HAP-1 (cell line): ENCODE results near the gene TLR10.
"Not testable (repeated sequence)": the region's sequence is repeated elsewhere in the genome, so short reads cannot be mapped to it uniquely, and the experiment has no call there.

Experiments
- DNase-seq, 2 experiments: peaks; one replicate each; pipeline ENCODE4 v3.0.0-alpha.2; 2016 to 2020; ENCODE audit warnings: low spot score in 2 of 2
- H3K27me3 ChIP-seq: fragments of 250-450 bp; sonication (Bioruptor Pico); 2 replicates; pipeline ENCODE4 v1.5.1; 2020; ENCODE audit warnings: low read depth, mild to moderate bottlenecking, moderate library complexity
- H3K36me3 ChIP-seq: fragments of 250-450 bp; sonication (Bioruptor Pico); replicated peaks from 2 replicates; pipeline ENCODE4 v1.5.1; 2020; ENCODE audit warnings: mild to moderate bottlenecking
- H3K4me1 ChIP-seq: fragments of 250-450 bp; sonication (Bioruptor Pico); 2 replicates; pipeline ENCODE4 v1.5.1; 2020; ENCODE audit warnings: mild to moderate bottlenecking
- H3K4me3 ChIP-seq: fragments of 250-450 bp; sonication (Bioruptor Pico); 2 replicates; pipeline ENCODE4 v1.5.1; 2020; ENCODE audit warnings: mild to moderate bottlenecking, moderate library complexity
- H3K9me3 ChIP-seq: fragments of 250-450 bp; sonication (Bioruptor Pico); 2 replicates; pipeline ENCODE4 v1.5.1; 2020; ENCODE audit warnings: mild to moderate bottlenecking, moderate library complexity
- in situ Hi-C: fragments of 300-500 bp; cut with MboI; formaldehyde crosslinking; loops from 3 replicates; pipeline ENCODE4 v1.14.3; 2020; ENCODE audit warnings: low sequenced_read_pairs, inconsistent platforms, mixed read lengths

Gene TLR10

DNA sequence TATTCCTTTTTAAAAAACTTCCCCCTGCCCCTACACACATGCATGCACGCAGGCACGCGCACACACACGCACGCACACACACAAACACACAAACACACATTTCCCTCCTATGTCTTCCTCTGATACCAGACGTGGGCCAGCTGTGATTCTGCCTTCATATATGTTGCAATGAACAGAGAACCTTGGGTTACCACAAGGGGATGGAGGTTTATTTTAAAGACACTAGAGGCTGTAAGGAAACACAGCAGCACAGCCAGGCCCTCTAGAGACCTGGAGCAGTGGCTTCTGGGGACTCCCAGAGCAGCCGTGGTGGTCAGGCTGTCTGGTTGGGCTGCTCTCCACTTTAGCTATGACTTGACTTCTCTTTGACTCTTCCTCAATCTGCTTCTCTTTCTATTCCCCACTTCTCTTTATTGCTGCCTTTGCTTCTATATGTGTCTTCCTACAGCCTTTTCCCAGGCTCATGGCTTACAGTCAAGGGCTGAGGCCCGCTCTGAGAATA, 3.2 kb upstream of the TLR10 start:
- H3K27me3 ChIP-seq: no peaks in the 10 kb centered on the region
- no peak overlapping the region for H3K4me3 ChIP-seq
- no peaks in the 10 kb centered on the region for H3K4me1 ChIP-seq
- in situ Hi-C loops: no loop called here
- no peaks in the 10 kb centered on the region for H3K36me3 ChIP-seq
- DNase-seq: no peak
- no peaks in the 10 kb centered on the region for H3K9me3 ChIP-seq

DNA sequence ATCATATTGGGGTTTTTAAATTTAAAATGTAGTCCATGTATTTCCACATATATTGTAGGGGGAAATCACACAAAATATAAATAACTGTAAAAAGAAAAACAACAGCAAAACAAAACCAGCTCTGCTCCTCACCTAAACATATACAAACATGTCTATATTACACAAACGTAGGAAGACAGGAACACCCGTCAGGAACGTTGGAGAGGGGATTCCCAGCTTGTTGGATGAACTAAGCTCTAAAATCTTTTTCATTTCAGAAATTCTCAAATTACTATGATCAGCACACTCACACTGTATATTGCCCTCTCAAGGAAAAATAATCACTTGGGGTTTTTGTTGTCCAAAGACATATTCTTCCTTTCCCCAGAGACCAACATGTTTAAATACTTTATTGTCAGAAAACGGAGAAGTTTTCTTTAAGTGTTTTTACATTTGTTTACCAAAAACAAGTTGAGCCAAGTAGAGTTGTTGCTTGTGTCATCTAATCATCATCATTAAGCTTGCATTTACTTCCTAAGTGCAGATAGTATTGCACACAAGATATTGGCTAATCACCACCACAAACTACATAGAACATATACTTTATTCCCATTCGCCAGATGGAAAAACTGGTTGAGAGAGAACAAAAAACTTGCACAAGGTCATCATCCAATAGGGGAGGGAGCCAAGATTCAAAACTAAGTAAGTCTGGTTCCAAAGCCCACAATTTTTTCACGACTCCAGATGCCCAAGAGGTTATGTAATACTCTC, 2.4 kb upstream of the TLR10 start:
- in situ Hi-C loops: no loop called here
- no peaks in the 10 kb centered on the region for H3K36me3 ChIP-seq
- no peaks in the 10 kb centered on the region for H3K4me1 ChIP-seq
- no peak for DNase-seq
- no peak overlapping the region for H3K4me3 ChIP-seq
- no peaks in the 10 kb centered on the region for H3K27me3 ChIP-seq
- no peaks in the 10 kb centered on the region for H3K9me3 ChIP-seq

DNA sequence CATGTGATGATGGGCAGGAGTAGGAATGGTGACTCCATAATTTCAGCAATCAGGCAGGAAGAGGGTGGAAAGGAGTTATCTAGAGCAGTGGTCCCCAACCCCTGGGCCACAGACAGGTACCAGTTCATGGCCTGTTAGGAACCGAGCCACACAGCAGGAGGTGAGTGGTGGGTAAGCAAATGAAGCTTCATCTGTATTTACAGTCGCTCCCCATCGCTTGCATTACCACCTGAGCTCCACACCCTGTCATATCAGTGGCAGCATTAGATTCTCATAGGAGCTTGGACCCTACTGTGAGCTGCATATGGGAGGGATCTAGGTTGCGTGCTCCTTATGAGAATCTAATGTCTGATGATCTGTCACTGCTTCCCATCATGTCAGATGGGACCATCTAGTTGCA, 1.4 kb upstream of the TLR10 start:
- Histone ChIP-seq H3K27me3 (no peaks in the 10 kb centered on the region), H3K36me3 (no peaks in the 10 kb centered on the region), H3K4me3 (no peak overlapping the region), H3K9me3 (no peaks in the 10 kb centered on the region), H3K4me1 (no peaks in the 10 kb centered on the region)
- DNase-seq: no peak
- in situ Hi-C loops: no loop called here

DNA sequence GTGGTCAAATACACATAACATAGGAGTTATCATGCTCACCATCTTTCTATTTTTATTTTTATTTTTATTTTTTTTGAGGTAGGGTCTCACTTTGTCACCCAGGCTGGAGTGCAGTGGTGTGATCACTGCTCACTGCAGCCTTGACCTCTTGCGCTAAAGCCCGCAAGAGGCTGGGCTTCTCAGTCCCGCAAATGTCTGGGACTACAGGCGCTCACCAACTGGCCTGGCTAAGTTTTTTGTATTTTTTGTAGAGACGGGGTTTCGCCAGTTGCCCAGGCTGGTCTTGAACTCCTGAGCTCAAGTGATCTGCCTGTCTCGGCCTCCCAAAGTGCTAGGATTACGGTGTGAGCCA, 295 bp upstream of the TLR10 start:
- H3K4me3 ChIP-seq: no peak overlapping the region
- H3K27me3 ChIP-seq: no peaks in the 10 kb centered on the region
- in situ Hi-C loops: no loop called here
- no peaks in the 10 kb centered on the region for H3K36me3 ChIP-seq
- no peaks in the 10 kb centered on the region for H3K9me3 ChIP-seq
- H3K4me1 ChIP-seq: no peaks in the 10 kb centered on the region
- no peak for DNase-seq

DNA sequence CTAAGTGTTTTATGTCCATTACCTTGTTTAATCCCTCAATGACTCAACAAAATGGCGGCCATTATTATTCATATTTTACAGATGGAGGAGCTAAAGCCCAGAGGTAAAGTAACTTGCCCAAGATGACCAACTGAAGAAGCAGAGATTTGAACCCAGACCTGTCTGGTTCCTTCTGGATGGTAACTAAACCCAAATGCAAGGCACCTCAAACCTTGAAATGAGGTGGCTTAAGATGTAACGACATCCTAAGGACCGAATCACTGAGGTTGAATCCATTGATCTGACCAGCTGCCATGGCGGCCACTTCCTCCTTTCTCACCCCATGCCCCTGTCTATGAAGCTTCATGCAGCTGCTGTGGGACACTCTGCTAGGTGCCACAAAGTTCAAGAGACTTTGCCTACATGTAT, 932 bp downstream of the TLR10 start:
- no peaks in the 10 kb centered on the region for H3K4me1 ChIP-seq
- no peaks in the 10 kb centered on the region for H3K27me3 ChIP-seq
- no peak overlapping the region for H3K4me3 ChIP-seq
- DNase-seq: no peak
- in situ Hi-C loops: no loop called here
- H3K9me3 ChIP-seq: no peaks in the 10 kb centered on the region
- H3K36me3 ChIP-seq: no peaks in the 10 kb centered on the region

DNA sequence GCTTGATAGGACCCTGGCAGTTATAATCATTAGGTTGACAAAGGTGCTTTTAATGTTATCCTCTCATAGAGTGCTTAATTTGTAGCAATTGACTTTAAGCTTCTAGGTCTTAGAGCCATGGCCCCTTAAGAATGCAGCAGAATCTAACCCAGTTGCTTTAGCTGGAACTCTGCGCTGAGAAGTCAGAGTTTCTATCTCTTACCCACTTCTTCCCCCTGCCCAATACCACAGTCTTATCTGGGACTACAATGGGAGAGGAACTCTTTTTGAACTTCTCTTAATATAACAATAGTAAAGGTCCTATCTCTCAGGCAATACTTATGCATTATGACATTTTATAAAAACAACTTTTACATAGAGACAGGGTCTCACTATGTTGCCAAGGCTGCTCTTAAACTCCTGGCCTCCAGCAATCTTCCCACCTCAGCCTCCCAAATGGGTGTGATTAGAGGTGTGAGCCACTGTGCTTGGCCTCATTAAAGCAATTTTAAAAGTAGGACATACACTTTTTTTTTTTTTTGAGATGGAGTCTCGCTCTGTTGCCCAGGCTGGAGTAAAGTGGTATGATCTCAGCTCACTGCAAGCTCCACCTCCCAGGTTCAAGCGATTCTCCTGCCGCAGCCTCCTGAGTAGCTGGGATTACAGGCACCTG, 1.8 kb downstream of the TLR10 start:
- H3K36me3 ChIP-seq: no peaks in the 10 kb centered on the region
- DNase-seq: no peak
- no peaks in the 10 kb centered on the region for H3K27me3 ChIP-seq
- no peaks in the 10 kb centered on the region for H3K4me1 ChIP-seq
- in situ Hi-C loops: no loop called here
- no peak overlapping the region for H3K4me3 ChIP-seq
- H3K9me3 ChIP-seq: no peaks in the 10 kb centered on the region

DNA sequence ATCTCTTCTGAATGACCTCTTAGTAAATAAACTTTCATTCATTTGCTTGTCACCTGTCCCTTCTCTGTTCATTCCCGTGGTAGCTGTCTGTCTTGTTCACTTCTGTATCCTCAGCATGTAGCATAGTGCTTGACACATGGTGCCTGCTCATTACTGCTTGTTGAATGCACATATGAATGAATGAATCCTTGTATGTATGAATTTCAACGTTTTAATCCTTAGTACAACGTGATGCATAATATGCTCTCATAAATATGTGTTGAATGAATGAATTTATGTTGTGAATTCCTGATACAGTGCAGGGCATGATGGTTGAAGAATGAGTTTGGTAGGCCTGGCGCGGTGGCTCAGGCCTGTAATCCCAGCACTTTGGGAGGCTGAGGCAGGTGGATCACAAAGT, 3.0 kb downstream of the TLR10 start:
- Histone ChIP-seq H3K36me3 (no peaks in the 10 kb centered on the region), H3K9me3 (no peaks in the 10 kb centered on the region), H3K4me1 (no peaks in the 10 kb centered on the region), H3K4me3 (no peak overlapping the region), H3K27me3 (0 out of 2 replicates have a peak, but pooled peaks cover 2% of the 10 kb centered on the region)
- in situ Hi-C loops: no loop called here
- DNase-seq: no peak

DNA sequence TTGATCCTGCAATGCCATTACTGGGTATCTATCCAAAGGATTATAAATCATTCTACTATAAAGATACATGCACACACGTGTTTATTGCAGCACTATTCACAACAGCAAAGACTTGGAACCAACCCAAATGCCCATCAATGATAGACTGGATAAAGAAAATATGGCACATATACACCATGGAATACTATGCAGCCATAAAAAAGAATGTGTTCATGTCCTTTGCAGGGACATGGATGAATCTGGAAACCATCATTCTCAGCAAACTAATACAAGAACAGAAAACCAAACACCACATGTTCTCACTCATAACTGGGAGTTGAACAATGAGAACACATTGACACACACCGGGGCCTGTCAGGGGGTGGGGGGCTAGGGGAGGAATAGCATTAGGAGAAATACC, 4.9 kb downstream of the TLR10 start:
- DNase-seq, H3K36me3 ChIP-seq, H3K4me3 ChIP-seq, H3K27me3 ChIP-seq, H3K4me1 ChIP-seq, H3K9me3 ChIP-seq, in situ Hi-C loops: not testable (repeated sequence)

DNA sequence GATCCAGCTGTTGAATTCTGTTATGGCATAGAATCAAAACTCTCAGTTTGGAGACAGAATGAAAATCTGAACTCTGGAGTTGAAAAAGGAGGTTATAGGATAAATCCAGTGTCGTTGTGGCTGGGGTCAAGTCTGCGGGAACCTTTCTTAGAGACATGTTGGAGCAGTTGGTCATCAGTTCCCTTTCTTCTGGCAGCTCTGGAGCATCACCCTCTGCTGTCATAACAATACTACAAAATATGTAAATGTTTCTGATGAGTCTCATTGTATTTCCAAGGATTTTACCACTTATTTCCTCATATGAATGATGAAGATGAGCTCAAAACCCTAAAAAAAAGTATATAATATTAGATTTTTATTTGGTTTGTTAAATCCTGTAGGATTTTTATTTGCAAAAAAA, 7.5 kb downstream of the TLR10 start:
- no peaks in the 10 kb centered on the region for H3K4me1 ChIP-seq
- no peaks in the 10 kb centered on the region for H3K9me3 ChIP-seq

DNA sequence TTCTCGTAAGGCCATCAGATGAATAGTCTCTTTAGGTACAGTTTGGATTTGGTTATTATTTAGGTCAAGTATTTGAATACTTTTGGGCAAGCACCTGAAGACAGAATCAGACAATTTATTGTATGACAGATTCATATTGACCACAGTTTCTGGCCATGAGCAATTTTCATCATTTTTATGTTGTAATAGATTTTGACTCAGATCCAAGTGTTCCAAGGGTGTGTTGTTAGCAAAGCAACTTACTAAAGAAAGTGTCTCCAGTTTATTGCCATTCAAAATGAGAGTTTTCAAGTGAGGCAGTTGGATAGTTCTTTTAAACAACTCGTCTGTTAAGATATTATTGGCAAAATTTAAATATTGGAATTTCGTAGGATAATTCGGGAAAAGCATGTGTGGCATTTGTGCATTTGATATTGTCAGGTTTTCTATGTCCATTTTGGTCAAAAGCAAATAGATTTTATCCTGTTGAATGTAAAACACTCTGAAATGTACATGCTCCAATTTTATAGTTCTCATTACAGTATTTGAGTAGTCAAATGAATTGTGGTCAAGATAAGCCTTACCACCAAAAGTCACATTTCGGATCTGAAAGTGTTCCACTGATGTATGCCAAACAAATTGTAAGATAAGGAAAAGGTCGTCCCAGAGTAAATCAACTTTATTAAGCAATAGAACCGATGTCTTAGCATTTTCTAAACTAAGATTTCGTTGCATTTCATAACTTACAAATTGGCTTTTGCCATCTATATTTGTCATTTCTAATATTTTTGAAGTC, 8.4 kb downstream of the TLR10 start:
- Histone ChIP-seq H3K4me3 (no peak overlapping the region), H3K9me3 (no peaks in the 10 kb centered on the region), H3K27me3 (0 out of 2 replicates have a peak, but pooled peaks cover 2% of the 10 kb centered on the region), H3K36me3 (no peaks in the 10 kb centered on the region), H3K4me1 (no peaks in the 10 kb centered on the region)
- in situ Hi-C loops: no loop called here
- DNase-seq: no peak

More for the DNA sequence above, 7.5 kb downstream of the TLR10 start:
- H3K36me3 ChIP-seq: no peaks in the 10 kb centered on the region
- 0 out of 2 replicates have a peak, but pooled peaks cover 2% of the 10 kb centered on the region for H3K27me3 ChIP-seq
- no peak overlapping the region for H3K4me3 ChIP-seq
- DNase-seq: no peak
- in situ Hi-C loops: no loop called here

DNA sequence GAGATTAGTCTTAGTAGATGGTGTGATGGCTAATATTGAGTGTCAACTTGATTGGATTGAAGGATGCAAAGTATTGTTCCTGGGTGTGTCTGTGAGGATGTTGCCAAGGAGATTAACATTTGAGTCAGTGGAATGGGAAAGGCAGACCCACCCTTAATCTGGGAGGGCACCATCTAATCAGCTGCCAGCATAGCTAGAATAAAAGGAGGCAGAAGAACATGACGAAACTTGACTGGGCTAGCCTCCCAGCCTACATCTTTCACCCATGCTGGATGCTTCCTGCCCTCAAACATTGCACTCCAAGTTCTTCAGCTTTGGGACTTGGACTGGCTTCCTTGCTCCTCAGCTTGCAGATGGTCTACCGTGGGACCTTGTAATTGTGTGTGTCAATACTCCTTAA, 12.5 kb downstream of the TLR10 start:
- H3K4me3 ChIP-seq, H3K36me3 ChIP-seq, H3K4me1 ChIP-seq, H3K27me3 ChIP-seq, DNase-seq, H3K9me3 ChIP-seq, in situ Hi-C loops: not testable (repeated sequence)

DNA sequence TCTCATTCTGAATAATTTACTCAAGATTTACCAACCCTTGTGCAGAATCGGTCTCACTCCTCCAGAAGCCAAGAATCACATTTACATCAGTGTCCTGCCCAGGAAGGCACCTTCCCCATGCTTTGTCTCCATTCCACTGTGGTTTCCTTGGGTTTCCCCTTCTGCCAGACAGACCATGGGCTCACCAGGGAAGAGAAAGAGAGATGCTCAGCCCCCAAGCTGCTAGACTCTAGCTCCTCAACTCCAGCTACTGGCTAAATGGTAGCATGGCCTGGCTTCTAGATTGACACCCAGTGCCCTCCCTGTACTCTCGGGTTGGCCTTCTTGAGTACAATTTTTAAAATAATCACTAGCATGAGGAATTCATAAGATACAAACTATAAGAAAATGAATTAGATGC, 12.9 kb downstream of the TLR10 start:
- H3K4me1 ChIP-seq: no peaks in the 10 kb centered on the region
- DNase-seq: no peak
- no peaks in the 10 kb centered on the region for H3K36me3 ChIP-seq
- no peak overlapping the region for H3K4me3 ChIP-seq
- no peaks in the 10 kb centered on the region for H3K9me3 ChIP-seq
- in situ Hi-C loops: loop anchor here (10.0 kb wide), 2 partner anchors 75 to 365 kb away; no protein-coding TSS in a partner anchor
- H3K27me3 ChIP-seq: no peaks in the 10 kb centered on the region

DNA sequence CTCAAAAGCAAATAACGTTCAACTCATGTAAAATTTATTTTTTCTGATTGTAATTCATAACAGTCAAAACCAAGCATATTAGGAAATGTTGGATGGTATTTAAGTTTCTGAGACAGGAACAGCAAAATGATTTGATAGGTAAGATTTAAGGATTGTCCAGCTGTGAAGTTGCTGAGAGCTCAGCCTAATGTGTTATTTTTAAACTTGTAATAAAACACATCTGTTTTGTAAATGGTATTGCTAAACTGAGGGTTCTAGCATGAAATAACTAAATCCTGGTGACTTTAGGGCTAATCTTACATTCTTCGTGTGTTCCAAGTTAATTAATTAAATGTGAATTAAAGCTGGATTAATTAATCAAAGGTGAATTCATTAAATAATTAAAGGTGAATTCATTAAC, 13.3 kb downstream of the TLR10 start:
- Histone ChIP-seq H3K9me3 (no peaks in the 10 kb centered on the region), H3K27me3 (no peaks in the 10 kb centered on the region), H3K36me3 (no peaks in the 10 kb centered on the region), H3K4me1 (no peaks in the 10 kb centered on the region), H3K4me3 (no peak overlapping the region)
- no peak for DNase-seq
- in situ Hi-C loops: loop anchor here (10.0 kb wide), 2 partner anchors 75 to 365 kb away; no protein-coding TSS in a partner anchor

DNA sequence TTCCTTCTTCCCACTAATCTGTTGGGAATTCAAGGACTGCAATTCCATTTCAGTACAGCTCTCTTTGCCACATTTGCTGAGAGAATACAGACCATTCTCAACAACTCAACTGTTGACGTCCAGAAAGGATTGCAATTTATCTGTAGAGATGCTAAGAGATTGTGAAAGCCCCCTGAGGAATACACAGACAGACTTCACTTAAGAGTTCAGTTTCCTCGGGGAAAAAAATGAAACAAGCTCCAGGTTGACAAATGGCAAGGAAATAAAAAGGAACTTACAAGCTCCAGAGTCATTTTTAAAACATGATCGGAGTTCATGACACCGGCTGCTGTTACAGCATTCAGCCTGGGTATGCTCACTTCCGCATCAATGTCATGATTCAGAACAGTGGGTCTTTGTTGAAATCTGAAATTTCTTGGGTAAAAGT, 13.8 kb downstream of the TLR10 start:
- no peaks in the 10 kb centered on the region for H3K9me3 ChIP-seq
- in situ Hi-C loops: loop anchor here (10.0 kb wide), 2 partner anchors 76 to 366 kb away; no protein-coding TSS in a partner anchor
- no peaks in the 10 kb centered on the region for H3K27me3 ChIP-seq
- no peak for DNase-seq
- H3K4me3 ChIP-seq: no peak overlapping the region
- no peaks in the 10 kb centered on the region for H3K36me3 ChIP-seq
- H3K4me1 ChIP-seq: no peaks in the 10 kb centered on the region
